Karpas-422 (cell line): ENCODE data around the gene POLE. TPM values are rescaled to one million over a fixed set of nuclear protein-coding genes. Genes with fewer than 3 reads are reported as not detected.
A peak's percentile ranks its signal among the peaks of the same experiment; 100 is the strongest.

Experiments
- DNase-seq: peaks from one replicate; pipeline ENCODE4 v3.0.0-alpha.2; 2015
- H2AFZ ChIP-seq: fragments of 200-600 bp; sonication (generic); 2 replicates; pipeline ENCODE4 v1.6.1; 2014; ENCODE audit warnings: antibody characterized with exemption, low read length, mixed read lengths
- H3K27ac ChIP-seq: fragments of 200-600 bp; sonication (generic); 2 replicates; pipeline ENCODE4 v1.5.1; 2014; ENCODE audit warnings: mild to moderate bottlenecking, low read length, moderate library complexity
- H3K27me3 ChIP-seq: fragments of 200-600 bp; sonication (generic); 2 replicates; pipeline ENCODE4 v1.6.1; 2014; ENCODE audit warnings: low read length, mixed read lengths
- H3K36me3 ChIP-seq: fragments of 200-600 bp; sonication (generic); 2 replicates; pipeline ENCODE4 v1.6.1; 2014; ENCODE audit warnings: low read length, mixed read lengths; ENCODE audit not compliant: insufficient read depth
- H3K4me1 ChIP-seq: fragments of 200-600 bp; sonication (generic); 2 replicates; pipeline ENCODE4 v1.6.1; 2014; ENCODE audit warnings: mild to moderate bottlenecking, low read length, mixed read lengths
- H3K4me2 ChIP-seq: fragments of 200-600 bp; sonication (generic); 2 replicates; pipeline ENCODE4 v1.6.1; 2014; ENCODE audit warnings: low read length, low read depth, mild to moderate bottlenecking; ENCODE audit not compliant: poor library complexity, severe bottlenecking
- H3K4me3 ChIP-seq: fragments of 200-600 bp; sonication (generic); 2 replicates; pipeline ENCODE4 v1.5.1; 2014; ENCODE audit warnings: mild to moderate bottlenecking, antibody characterized with exemption, low read length, mixed read lengths
- H3K79me2 ChIP-seq: fragments of 200-600 bp; sonication (generic); 2 replicates; pipeline ENCODE4 v1.6.1; 2014; ENCODE audit warnings: mild to moderate bottlenecking, low read length, mixed read lengths
- H3K9ac ChIP-seq: fragments of 200-600 bp; sonication (generic); 2 replicates; pipeline ENCODE4 v1.6.0; 2014; ENCODE audit warnings: low read length
- H3K9me2 ChIP-seq: fragments of 200-600 bp; sonication (generic), shearing (Covaris generic); replicated peaks from 2 replicates; pipeline ENCODE4 v1.6.0; 2014; ENCODE audit warnings: mild to moderate bottlenecking, low read length, moderate library complexity; ENCODE audit not compliant: insufficient read depth
- H3K9me3 ChIP-seq: fragments of 300-700, 200-600 bp; sonication (generic); 2 replicates; pipeline ENCODE4 v1.6.1; 2014; ENCODE audit warnings: low read length, mixed read lengths
- H4K20me1 ChIP-seq: fragments of 200-600 bp; sonication (generic); 2 replicates; pipeline ENCODE4 v1.6.1; 2014; ENCODE audit warnings: mild to moderate bottlenecking, antibody characterized with exemption, low read length, low read depth; ENCODE audit not compliant: insufficient read depth
- total RNA-seq: library from RNA; depleted of rRNA; stranded (reverse); fragments of >200 nt; shearing (Covaris generic); gene quantifications from 2 replicates; pipeline ENCODE4 v1.2.3, GENCODE V29; 2014; ENCODE audit warnings: low replicate concordance

Gene POLE
- total RNA-seq, 1 experiment from 2014 or later: 37.9 TPM

GRCh38 chr12:132711080-132711843, 24.1 kb upstream of the POLE start:
- peak overlapping the region; percentile 79 for H3K4me2 ChIP-seq
- H3K4me3 ChIP-seq: peak overlapping the region; percentile 79
- no peaks in the 10 kb centered on the region for H3K9me2 ChIP-seq
- H3K36me3 ChIP-seq: peaks cover 15% of the 10 kb centered on the region; the same call in 1 of the 2 replicates
- DNase-seq: peak; percentile 69
- H3K9me3 ChIP-seq: no peaks in the 10 kb centered on the region
- H3K4me1 ChIP-seq: peaks cover 20% of the 10 kb centered on the region
- H3K27ac ChIP-seq: no peak overlapping the region
- peaks cover 23% of the 10 kb centered on the region; the same call in 1 of the 2 replicates for H4K20me1 ChIP-seq
- H3K9ac ChIP-seq: peak overlapping the region; percentile 78
- H3K79me2 ChIP-seq: peaks cover 54% of the 10 kb centered on the region
- no peaks in the 10 kb centered on the region for H3K27me3 ChIP-seq
- H2AFZ ChIP-seq: no peak overlapping the region

GRCh38 chr12:132710405-132711079, 23.4 kb upstream of the POLE start, which contains the start of gene PGAM5:
Gene PGAM5, plus strand, starts transcription at chr12:132710842. Its CDS starts 35 bp downstream, at chr12:132710877.
- Histone ChIP-seq H3K4me2 (peak within 1 kb of the TSS; percentile 83), H3K9ac (peak within 1 kb of the TSS; percentile 78), H3K27ac (peak within 1 kb of the TSS; percentile 65), H3K27me3 (no peaks in the 10 kb centered on the region), H3K9me2 (no peaks in the 10 kb centered on the region), H2AFZ (peak within 1 kb of the TSS; percentile 91; the same call in 1 of the 2 replicates), H4K20me1 (peaks cover 23% of the 10 kb centered on the region; the same call in 1 of the 2 replicates), H3K79me2 (peaks cover 54% of the 10 kb centered on the region), H3K4me1 (peaks cover 20% of the 10 kb centered on the region), H3K4me3 (peak within 1 kb of the TSS; percentile 79), H3K36me3 (peaks cover 15% of the 10 kb centered on the region; the same call in 1 of the 2 replicates), H3K9me3 (no peaks in the 10 kb centered on the region)
- peak; percentile 96 for DNase-seq

DNA sequence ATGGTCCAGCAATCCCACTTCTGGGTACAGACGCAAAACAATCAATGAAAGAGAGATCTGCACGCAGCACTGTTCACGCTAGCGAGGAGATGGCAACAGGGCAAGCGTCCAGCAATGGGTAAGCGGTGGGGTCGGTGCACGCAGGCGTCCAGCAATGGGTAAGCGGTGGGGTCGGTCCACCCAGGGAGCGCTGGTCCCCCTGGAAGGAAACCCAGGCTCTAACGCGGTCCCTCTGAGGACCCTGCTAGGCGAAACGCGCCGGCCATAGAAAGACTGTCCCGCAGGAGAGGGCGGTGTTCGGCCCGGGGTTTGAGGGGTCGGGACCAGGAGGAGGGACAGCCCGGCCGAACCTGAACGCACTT, 22.9 kb upstream of the POLE start:
- H3K9me3 ChIP-seq: no peaks in the 10 kb centered on the region
- peaks cover 20% of the 10 kb centered on the region for H3K4me1 ChIP-seq
- peak overlapping the region; percentile 79 for H3K4me3 ChIP-seq
- H3K9ac ChIP-seq: peak overlapping the region; percentile 78
- H3K27ac ChIP-seq: peak overlapping the region; percentile 65
- H3K79me2 ChIP-seq: peaks cover 53% of the 10 kb centered on the region
- peaks cover 23% of the 10 kb centered on the region; the same call in 1 of the 2 replicates for H4K20me1 ChIP-seq
- no peaks in the 10 kb centered on the region for H3K9me2 ChIP-seq
- peak overlapping the region; percentile 91; the same call in 1 of the 2 replicates for H2AFZ ChIP-seq
- peaks cover 14% of the 10 kb centered on the region; the same call in 1 of the 2 replicates for H3K36me3 ChIP-seq
- DNase-seq: no peak
- peak overlapping the region; percentile 83 for H3K4me2 ChIP-seq
- no peaks in the 10 kb centered on the region for H3K27me3 ChIP-seq

DNA sequence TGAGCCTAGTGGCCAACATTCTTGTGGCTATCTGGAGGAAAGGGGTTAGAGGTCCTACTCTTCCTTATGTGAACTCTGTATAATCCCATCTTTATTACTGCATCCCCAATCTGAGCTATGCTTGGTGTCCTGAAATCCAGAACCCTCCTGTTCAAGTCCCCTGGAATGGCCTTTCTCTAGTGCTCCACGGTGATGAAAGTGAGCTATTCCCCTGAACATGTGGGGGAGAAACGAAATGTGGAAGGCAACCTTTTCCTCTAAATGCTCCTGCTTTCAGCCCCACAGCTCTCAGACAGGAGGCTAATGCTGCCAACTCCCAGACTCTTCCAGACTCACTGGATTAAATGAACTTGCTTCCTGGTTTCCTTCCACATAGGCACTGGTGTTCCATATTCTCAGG, 21.0 kb upstream of the POLE start:
- Histone ChIP-seq H3K4me2 (no peak overlapping the region), H3K9me2 (no peaks in the 10 kb centered on the region), H3K79me2 (peaks cover 35% of the 10 kb centered on the region), H3K4me1 (peaks cover 20% of the 10 kb centered on the region), H3K4me3 (no peak overlapping the region), H4K20me1 (peaks cover 7% of the 10 kb centered on the region; the same call in 1 of the 2 replicates), H2AFZ (no peak overlapping the region), H3K36me3 (peaks cover 9% of the 10 kb centered on the region; the same call in 1 of the 2 replicates), H3K9ac (no peak overlapping the region), H3K9me3 (no peaks in the 10 kb centered on the region), H3K27me3 (no peaks in the 10 kb centered on the region), H3K27ac (no peak overlapping the region)
- DNase-seq: no peak

GRCh38 chr12:132707241-132707640, 20.1 kb upstream of the POLE start:
- H3K4me3 ChIP-seq: no peak overlapping the region
- H3K4me1 ChIP-seq: peaks cover 18% of the 10 kb centered on the region
- no peak overlapping the region for H3K4me2 ChIP-seq
- H4K20me1 ChIP-seq: no peaks in the 10 kb centered on the region
- no peak overlapping the region for H2AFZ ChIP-seq
- no peak overlapping the region for H3K9ac ChIP-seq
- no peak overlapping the region for H3K27ac ChIP-seq
- no peaks in the 10 kb centered on the region for H3K9me2 ChIP-seq
- DNase-seq: no peak
- H3K79me2 ChIP-seq: peaks cover 25% of the 10 kb centered on the region
- H3K36me3 ChIP-seq: peaks cover 8% of the 10 kb centered on the region; the same call in 1 of the 2 replicates
- no peaks in the 10 kb centered on the region for H3K9me3 ChIP-seq
- H3K27me3 ChIP-seq: no peaks in the 10 kb centered on the region

DNA sequence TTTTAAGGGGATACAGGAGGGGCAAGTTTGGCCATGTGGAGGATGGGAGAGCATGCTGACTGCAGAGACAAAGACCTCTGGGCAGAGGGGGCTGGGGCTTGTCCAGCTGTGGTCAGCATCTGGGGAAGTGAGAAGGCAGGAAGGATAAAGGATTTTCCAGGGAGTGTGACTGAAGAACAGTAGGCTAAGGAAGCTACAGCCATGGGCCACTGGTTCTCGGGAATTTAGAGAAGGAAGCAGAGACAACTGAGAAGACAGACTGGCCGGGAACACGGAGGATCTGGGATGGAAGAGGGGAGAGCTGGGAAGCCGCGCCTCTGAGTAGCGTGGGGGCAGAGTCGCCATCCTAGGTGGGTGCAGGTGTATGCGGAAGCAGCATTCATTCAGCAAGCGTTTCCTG, 16.5 kb upstream of the POLE start:
- Histone ChIP-seq H2AFZ (no peak overlapping the region), H3K4me1 (peaks cover 13% of the 10 kb centered on the region), H3K27ac (no peak overlapping the region), H3K4me2 (no peak overlapping the region), H3K9me2 (no peaks in the 10 kb centered on the region), H3K36me3 (peaks cover 23% of the 10 kb centered on the region), H3K79me2 (peaks cover 17% of the 10 kb centered on the region), H3K9ac (no peak overlapping the region), H3K9me3 (no peaks in the 10 kb centered on the region), H4K20me1 (no peaks in the 10 kb centered on the region), H3K27me3 (no peaks in the 10 kb centered on the region), H3K4me3 (no peak overlapping the region)
- no peak for DNase-seq

GRCh38 chr12:132702640-132703039, 15.5 kb upstream of the POLE start:
- H3K9ac ChIP-seq: no peak overlapping the region
- no peaks in the 10 kb centered on the region for H3K9me3 ChIP-seq
- H3K4me1 ChIP-seq: peaks cover 13% of the 10 kb centered on the region
- H3K4me3 ChIP-seq: no peak overlapping the region
- H4K20me1 ChIP-seq: no peaks in the 10 kb centered on the region
- H3K27ac ChIP-seq: no peak overlapping the region
- peaks cover 26% of the 10 kb centered on the region for H3K36me3 ChIP-seq
- H3K79me2 ChIP-seq: peaks cover 20% of the 10 kb centered on the region
- no peak overlapping the region for H2AFZ ChIP-seq
- no peaks in the 10 kb centered on the region for H3K9me2 ChIP-seq
- DNase-seq: no peak
- no peak overlapping the region for H3K4me2 ChIP-seq
- H3K27me3 ChIP-seq: no peaks in the 10 kb centered on the region

DNA sequence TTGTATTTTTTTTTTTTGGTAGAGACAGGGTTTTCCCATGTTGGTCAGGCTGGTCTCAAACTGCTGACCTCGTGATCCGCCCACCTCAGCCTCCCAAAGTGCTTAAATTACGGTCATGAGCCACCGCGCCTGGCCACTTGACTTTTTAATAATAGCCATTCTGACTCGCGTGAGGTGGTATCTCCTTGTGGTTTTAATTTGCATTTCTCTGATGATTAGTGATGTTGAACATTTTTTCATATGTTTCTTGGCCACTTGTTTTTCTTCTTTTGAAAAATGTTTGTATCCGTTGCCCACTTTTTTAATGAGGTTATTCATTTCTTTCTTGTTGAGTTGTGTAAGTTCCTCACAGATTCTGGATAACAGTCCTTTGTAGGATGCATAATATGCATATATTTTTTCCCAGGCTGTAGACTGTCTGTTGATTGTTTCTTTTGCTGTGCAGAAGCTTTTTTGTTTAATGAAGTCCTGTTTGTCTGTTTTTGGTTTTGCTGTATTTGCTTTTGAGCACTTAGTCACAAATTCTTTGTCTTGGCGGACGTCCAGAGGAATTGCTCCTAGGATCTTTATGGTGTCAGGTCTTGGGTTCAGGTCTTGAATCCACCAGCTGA, 13.2 kb upstream of the POLE start:
- no peak overlapping the region for H3K27ac ChIP-seq
- H3K4me2 ChIP-seq: no peak overlapping the region
- no peak for DNase-seq
- no peaks in the 10 kb centered on the region for H3K9me2 ChIP-seq
- H3K9ac ChIP-seq: no peak overlapping the region
- no peak overlapping the region for H3K4me3 ChIP-seq
- no peak overlapping the region for H2AFZ ChIP-seq
- peaks cover 34% of the 10 kb centered on the region for H3K36me3 ChIP-seq
- no peaks in the 10 kb centered on the region for H4K20me1 ChIP-seq
- no peaks in the 10 kb centered on the region for H3K27me3 ChIP-seq
- H3K9me3 ChIP-seq: no peaks in the 10 kb centered on the region
- H3K4me1 ChIP-seq: peaks cover 13% of the 10 kb centered on the region
- H3K79me2 ChIP-seq: peaks cover 22% of the 10 kb centered on the region
